Body of pancreas (tissue), 4 donors: ENCODE measurements around the gene GPRC5B.

ENCODE experiments used
- CTCF ChIP-seq, 7 experiments: fragments of 450-650 bp in 4 of 7; fragments of 200-600 bp in 3 of 7; sonication (generic) in 3 of 7; IDR thresholded peaks; one replicate each; pipeline ENCODE4 v1.5.1; 2016 to 2019; ENCODE audit warnings: antibody characterized with exemption in 7 of 7
- POLR2A ChIP-seq, 3 donors: fragments of 450-650 bp; IDR thresholded peaks; one replicate each; pipeline ENCODE4 v1.6.1; 2016; ENCODE audit warnings: antibody characterized with exemption in 3 of 3, mild to moderate bottlenecking in 2 of 3

- TF ChIP-seq CTCF (IDR thresholded peaks at IDR 0.05), result no peak
- no peak for TF ChIP-seq POLR2A (IDR thresholded peaks at IDR 0.05)
Observed at GRCh38 chr16:19875900-19876299, 8.7 kb downstream of the GPRC5B start.
